Tibial nerve (tissue), 4 donors: ENCODE measurements around the gene KLHL7. TPM values are rescaled to one million over a fixed set of nuclear protein-coding genes. Genes with fewer than 3 reads are reported as not detected.
A peak's percentile ranks its signal among the peaks of the same experiment; 100 is the strongest.

Experiments used
- DNase-seq, 2 donors: peaks; one replicate each; pipeline ENCODE4 v3.0.0-alpha.2; 2019; ENCODE audit warnings: low spot score in 2 of 2
- H3K27ac ChIP-seq, 4 donors: fragments of 200-600 bp; sonication (generic) in 3 of 4; one replicate each; pipeline ENCODE4 v1.5.1; 2017 to 2019; ENCODE audit warnings: mild to moderate bottlenecking in 1 of 4
- H3K27me3 ChIP-seq, 2 donors: fragments of 200-600 bp; sonication (generic) in 1 of 2; one replicate each; pipeline versions ENCODE4 v1.5.1 to v1.6.0; 2017 to 2019
- H3K36me3 ChIP-seq, 3 donors: fragments of 200-600 bp; sonication (generic); one replicate each; pipeline ENCODE4 v1.5.1; 2018 to 2019
- H3K4me1 ChIP-seq, 4 donors: fragments of 200-600 bp; sonication (generic) in 3 of 4; one replicate each; pipeline ENCODE4 v1.5.1; 2017 to 2019
- H3K4me3 ChIP-seq, 4 donors: fragments of 200-600 bp; sonication (generic) in 3 of 4; one replicate each; pipeline ENCODE4 v1.5.1; 2017 to 2019; ENCODE audit warnings: mild to moderate bottlenecking in 1 of 4, moderate library complexity in 1 of 4
- H3K9me3 ChIP-seq, 4 donors: fragments of 200-600 bp; sonication (generic) in 3 of 4; one replicate each; pipeline ENCODE4 v1.5.1; 2017 to 2019
- EP300 ChIP-seq, 2 donors: sonication (generic); formaldehyde crosslinking; IDR thresholded peaks; one replicate each; pipeline ENCODE4 v1.6.1; 2017; ENCODE audit warnings: antibody characterized with exemption in 2 of 2, mild to moderate bottlenecking in 1 of 2
- POLR2A ChIP-seq, 2 donors: fragments of 450-650 bp; IDR thresholded peaks; one replicate each; pipeline ENCODE4 v1.6.1; 2017; ENCODE audit warnings: antibody characterized with exemption in 2 of 2, mild to moderate bottlenecking in 2 of 2, moderate library complexity in 2 of 2
- whole genome bisulfite sequencing, 2 donors: methylation state at CpG; one replicate each; pipeline ENCODE4 v1.1.5; 2018; 5-methylcytosine and 5-hydroxymethylcytosine counted together
- total RNA-seq, 4 donors: library from RNA; depleted of rRNA; stranded (reverse); fragments of >200 nt; gene quantifications; one replicate each; pipeline ENCODE4 v1.1.0, GENCODE V29; 2016
- TF ChIP-seq, protein P1 (sequence below), 5 experiments: fragments of 200-600 bp in 3 of 5; fragments of 450-650 bp in 2 of 5; sonication (generic) in 3 of 5; IDR thresholded peaks; one replicate each; pipeline ENCODE4 v1.5.1; 2016 to 2019; ENCODE audit warnings: antibody characterized with exemption in 5 of 5, mild to moderate bottlenecking in 3 of 5, moderate library complexity in 2 of 5

KLHL7 gene
- total RNA-seq, 4 donors from 2014 or later, result 26.0 to 83.3 (median 35.3) TPM

DNA sequence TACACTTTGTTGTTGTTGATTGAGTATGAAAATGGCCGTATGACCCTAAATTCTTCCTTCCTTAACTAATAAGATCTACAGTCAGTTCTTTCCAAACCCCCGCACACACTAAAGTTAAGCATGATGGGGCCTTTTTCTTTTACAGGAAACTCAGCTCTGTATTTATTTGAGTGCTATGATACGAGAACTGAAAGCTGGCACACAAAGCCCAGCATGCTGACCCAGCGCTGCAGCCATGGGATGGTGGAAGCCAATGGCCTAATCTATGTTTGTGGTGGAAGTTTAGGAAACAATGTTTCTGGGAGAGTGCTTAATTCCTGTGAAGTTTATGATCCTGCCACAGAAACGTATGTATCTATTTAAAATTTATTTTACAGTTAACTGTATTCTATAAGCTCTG is 62.1 kb downstream of the KLHL7 start:
- Histone ChIP-seq H3K4me3 (no peak overlapping the region), H3K36me3 (peaks cover 0 to 35% (median 0%) of the 10 kb centered on the region in 3 donors), H3K9me3 (no peaks in the 10 kb centered on the region), H3K4me1 (no peaks in the 10 kb centered on the region), H3K27ac (no peak overlapping the region), H3K27me3 (no peaks in the 10 kb centered on the region)
- 83 to 86% methylated on average over 5 of the region's 5 CpGs for WGBS, 2 donors
- TF ChIP-seq, protein P1, sequence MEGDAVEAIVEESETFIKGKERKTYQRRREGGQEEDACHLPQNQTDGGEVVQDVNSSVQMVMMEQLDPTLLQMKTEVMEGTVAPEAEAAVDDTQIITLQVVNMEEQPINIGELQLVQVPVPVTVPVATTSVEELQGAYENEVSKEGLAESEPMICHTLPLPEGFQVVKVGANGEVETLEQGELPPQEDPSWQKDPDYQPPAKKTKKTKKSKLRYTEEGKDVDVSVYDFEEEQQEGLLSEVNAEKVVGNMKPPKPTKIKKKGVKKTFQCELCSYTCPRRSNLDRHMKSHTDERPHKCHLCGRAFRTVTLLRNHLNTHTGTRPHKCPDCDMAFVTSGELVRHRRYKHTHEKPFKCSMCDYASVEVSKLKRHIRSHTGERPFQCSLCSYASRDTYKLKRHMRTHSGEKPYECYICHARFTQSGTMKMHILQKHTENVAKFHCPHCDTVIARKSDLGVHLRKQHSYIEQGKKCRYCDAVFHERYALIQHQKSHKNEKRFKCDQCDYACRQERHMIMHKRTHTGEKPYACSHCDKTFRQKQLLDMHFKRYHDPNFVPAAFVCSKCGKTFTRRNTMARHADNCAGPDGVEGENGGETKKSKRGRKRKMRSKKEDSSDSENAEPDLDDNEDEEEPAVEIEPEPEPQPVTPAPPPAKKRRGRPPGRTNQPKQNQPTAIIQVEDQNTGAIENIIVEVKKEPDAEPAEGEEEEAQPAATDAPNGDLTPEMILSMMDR (IDR thresholded peaks at IDR 0.05), result no peak
- TF ChIP-seq EP300 (IDR thresholded peaks at IDR 0.05), result no peak
- no peak for TF ChIP-seq POLR2A (IDR thresholded peaks at IDR 0.05)
- DNase-seq, result no peak

- peaks cover 0 to 35% (median 0%) of the 10 kb centered on the region in 3 donors for H3K36me3 ChIP-seq
- no peaks in the 10 kb centered on the region for H3K27me3 ChIP-seq
- no peaks in the 10 kb centered on the region for H3K9me3 ChIP-seq
- 71 to 73% methylated on average over 8 of the region's 8 CpGs for WGBS, 2 donors
- DNase-seq, result no peak
- TF ChIP-seq POLR2A (IDR thresholded peaks at IDR 0.05) (no peak), EP300 (IDR thresholded peaks at IDR 0.05) (no peak)
- TF ChIP-seq, protein P1 (IDR thresholded peaks at IDR 0.05), result no peak
- H3K4me1 ChIP-seq, result no peaks in the 10 kb centered on the region
- H3K27ac ChIP-seq, result no peak overlapping the region
- no peak overlapping the region for H3K4me3 ChIP-seq
Measured at GRCh38 chr7:23168111-23168885, 62.7 kb downstream of the KLHL7 start.

GRCh38 chr7:23175938-23176337 is 70.4 kb downstream of the KLHL7 start:
- H3K4me1 ChIP-seq, result peaks cover 0 to 2% (median under 1%) of the 10 kb centered on the region in 4 donors
- no peaks in the 10 kb centered on the region for H3K27me3 ChIP-seq
- TF ChIP-seq EP300 (IDR thresholded peaks at IDR 0.05) (no peak), POLR2A (IDR thresholded peaks at IDR 0.05) (no peak)
- TF ChIP-seq, protein P1 (IDR thresholded peaks at IDR 0.05), result no peak
- no peak overlapping the region for H3K4me3 ChIP-seq
- no peak overlapping the region for H3K27ac ChIP-seq
- WGBS, 2 donors, result 92 to 94% methylated on average over 2 of the region's 2 CpGs
- H3K9me3 ChIP-seq, result no peaks in the 10 kb centered on the region
- peaks cover 0 to 15% (median 0%) of the 10 kb centered on the region in 3 donors for H3K36me3 ChIP-seq
- DNase-seq, result no peak

DNA sequence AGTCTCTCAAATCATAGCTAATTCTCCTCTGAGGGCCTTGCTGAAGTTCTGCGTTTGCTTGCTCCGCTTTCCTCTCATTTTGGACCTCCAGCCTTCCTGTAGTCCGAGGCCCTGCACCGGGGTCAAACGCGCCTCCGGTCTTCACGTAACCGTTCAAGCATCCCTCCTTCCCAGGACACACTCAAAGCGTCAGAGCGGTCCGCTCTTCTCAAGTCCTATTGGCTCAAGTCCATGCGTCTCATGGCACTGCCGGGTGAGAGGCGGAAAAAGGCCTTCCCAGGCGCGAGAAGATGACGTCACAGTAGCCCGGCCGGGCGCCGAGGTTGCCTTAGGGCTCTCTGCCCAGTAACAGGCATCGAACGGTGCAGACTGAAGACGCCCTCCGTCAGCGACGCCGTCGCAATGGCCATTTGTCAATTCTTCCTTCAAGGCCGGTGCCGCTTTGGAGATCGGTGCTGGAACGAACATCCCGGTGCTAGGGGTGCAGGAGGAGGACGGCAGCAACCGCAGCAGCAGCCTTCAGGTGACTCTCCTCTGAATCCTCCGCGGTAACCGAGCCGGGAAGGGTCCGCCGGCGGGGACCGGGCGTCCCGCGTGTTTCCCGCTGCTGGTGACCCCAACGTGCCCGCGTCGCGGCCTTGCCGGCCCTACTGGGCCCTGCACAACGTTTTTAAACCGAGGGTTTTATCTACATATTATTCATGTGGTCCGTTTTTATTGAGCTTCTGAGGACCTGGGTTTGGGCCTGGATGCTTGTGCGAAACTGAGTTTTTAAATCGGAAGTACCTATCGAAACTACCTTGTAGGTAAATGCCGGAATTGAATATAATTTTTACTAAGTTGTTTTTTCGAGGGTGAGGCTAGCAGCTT is 76.3 kb downstream of the KLHL7 start, which contains the start of gene NUP42:
TSS of gene NUP42 (plus strand) at position 365 of the 870 bp plus-strand sequence. CDS start at position 403, 38 bp downstream.
- WGBS, 2 donors, result 0% methylated on average over 47 to 62 of the region's 63 CpGs
- no peaks in the 10 kb centered on the region for H3K9me3 ChIP-seq

More for the DNA sequence above, 76.3 kb downstream of the KLHL7 start, which contains the start of gene NUP42:
- peaks cover 0 to 31% (median 14%) of the 10 kb centered on the region in 4 donors for H3K4me1 ChIP-seq
- TF ChIP-seq EP300 (IDR thresholded peaks at IDR 0.05) (peak; percentile 74 to 95), POLR2A (IDR thresholded peaks at IDR 0.05) (peak; percentile 51 to 73)
- TF ChIP-seq, protein P1 (IDR thresholded peaks at IDR 0.05), result peak in 1 of 5 experiments; percentile 37
- peak within 1 kb of the TSS; percentile 82 to 87 (median 84) for H3K4me3 ChIP-seq
- no peaks in the 10 kb centered on the region for H3K27me3 ChIP-seq
- H3K36me3 ChIP-seq, result peaks cover 0 to 10% (median under 1%) of the 10 kb centered on the region in 3 donors
- peak; percentile 86 to 95 for DNase-seq
- peak within 1 kb of the TSS; percentile 85 to 93 (median 91) for H3K27ac ChIP-seq
